Stimulated activated CD8-positive, alpha-beta memory T cell treated with anti-CD3 and anti-CD28 coated beads, Interleukin-4, amount 100 ng/mL, for 1 hour (primary cell): ENCODE data around the gene TEX22.

Experiments
- DNase-seq, 2 donors: peaks; one replicate each; pipeline ENCODE4 v3.0.0-alpha.2; 2020; ENCODE audit warnings: low read depth in 2 of 2, low spot score in 1 of 2

The TEX22 gene

DNA sequence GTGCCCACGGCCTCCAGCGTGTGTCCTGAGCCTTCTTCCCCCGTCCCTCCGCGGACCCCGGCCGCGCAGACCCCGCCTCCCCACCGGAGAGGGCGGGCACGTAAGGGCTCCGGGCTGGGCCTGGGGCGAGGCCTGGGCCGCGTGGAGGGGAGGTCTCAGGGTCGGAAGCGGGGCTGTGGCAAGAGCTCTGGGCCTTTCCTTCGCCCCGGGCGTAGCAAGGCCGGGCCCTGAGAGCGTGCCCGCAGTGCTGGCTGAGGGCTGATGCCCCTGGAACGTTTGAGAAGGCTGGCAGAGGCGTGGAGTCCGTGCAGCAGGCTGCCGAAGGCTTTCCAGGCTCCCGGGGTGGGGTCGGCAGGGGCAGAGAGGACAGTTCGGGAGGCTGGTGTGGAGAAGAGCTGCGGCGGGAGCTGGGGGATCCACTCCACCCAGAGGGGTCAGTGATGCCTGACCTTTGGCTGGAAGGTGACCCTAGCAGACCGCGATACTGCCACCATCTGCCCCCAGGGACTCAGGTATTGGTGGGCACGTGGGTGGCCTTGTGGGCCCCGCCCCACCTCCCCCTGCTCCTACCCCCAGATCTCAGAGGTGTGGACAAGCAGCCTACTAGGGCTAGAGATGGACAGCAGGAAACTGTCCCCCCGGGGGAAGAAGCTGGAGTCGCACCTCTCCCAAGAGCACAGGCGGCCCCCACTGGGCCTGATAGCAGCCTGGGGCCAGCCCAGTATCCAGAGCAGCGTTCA is 558 bp downstream of the TEX22 start:
- no peak for DNase-seq

DNA sequence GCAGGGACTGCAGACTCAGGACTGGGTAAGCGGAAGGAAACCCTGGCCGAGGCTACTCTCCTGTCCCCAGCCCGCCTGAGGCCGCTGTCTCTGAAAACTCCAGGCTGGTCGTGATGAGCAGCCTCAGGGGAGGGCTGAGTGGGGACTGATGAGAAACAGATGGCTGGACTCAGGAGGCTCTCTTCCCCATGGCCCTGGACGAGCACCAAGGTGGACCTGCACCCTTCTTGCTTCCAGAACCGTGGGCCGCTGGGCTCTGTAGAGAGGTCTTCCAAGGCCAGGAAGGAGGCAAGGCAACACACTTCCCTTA is 1.1 kb downstream of the TEX22 start:
- DNase-seq: no peak

DNA sequence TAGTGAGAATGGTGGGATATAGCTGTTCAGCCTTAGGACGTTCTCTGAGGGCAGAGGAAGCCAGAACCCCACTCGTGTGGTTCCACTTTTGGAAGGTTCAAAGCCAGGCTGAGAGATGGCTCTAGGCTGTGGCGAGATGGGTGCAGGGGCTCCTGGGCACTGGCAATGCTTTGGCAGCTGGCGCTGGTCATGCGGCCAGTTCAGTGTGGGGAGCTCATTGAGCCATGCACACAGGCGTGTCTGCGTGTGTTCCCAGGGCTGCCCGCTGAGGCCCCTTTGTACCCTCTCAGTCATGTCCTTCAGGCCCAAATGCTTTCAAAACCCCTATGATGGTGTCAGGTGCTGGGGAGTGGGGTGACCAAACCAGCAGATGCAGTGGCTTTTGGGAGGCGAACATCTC is 1.7 kb downstream of the TEX22 start:
- DNase-seq: no peak

GRCh38 chr14:105401699-105402098 is 3.4 kb downstream of the TEX22 start:
- DNase-seq: no peak

- DNase-seq: no peak
Measured at GRCh38 chr14:105408592-105408991, 10.3 kb downstream of the TEX22 start.

DNA sequence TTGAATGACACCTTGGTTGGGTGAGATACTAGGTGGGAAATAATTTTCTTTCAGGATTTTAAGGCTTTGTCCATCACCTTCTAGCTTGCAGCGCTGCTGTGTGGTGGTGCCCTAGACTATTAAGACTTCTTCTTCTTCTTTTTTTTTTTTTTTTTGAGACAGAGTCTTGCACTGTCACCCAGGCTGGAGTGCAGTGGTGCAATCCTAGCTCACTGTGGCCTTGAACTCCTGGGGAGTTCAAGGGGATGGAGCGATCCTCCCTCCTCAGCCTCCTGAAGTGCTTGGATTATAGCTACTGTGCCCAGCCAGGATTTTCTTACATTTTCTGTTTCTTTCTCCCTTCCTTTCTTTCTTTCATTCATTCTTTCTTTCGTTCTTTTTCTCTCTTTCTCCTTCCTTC is 11.0 kb downstream of the TEX22 start:
- DNase-seq: no peak

- no peak for DNase-seq
Measured at GRCh38 chr14:105410642-105411016, 12.3 kb downstream of the TEX22 start.

DNA sequence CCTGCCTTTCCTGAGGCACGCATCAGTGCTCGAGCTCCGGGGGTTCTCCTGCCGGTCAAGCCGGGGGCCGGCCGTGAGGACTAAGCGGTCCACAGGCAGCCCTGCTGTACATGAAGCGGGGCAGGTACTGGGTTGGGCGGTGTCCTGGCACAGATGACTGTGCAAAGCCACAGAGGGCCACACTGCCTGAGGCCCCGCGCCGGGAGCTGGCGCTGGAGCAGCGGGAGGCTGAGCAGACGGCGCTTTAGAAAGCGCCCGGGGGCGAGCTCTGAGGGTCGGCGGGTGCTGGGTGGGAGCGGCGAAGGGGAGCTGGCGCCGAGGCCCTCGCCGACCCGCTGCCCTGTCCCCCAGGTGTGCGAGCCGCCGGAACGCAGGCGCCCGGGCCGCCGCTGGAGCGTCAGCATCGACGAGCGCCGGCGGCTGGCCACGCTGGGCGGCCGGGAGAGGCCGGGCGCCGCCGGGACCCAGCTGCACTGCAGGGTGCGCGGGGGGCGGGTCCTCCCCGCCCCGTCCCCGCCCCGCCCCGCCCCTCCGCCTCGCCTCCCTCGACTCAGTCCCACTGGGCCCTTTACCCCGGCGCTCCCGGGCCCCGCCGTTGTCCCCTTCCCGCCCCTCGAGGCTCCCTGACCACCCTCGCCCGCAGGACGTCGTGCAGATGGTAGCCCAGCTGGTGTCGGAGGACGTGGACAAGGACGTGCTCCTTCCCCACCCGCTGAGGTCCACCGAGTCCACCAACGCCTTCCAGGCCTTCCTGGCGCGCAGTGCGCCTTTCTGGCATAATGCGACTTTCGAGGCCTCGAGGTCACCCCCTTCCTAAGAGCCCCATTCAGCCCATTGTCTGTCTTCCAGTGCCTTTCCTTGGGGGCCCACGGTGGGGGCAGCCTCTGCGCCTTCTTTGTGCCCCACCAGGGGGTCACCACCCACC is 12.9 kb downstream of the TEX22 start:
- DNase-seq: no peak

- DNase-seq: no peak
Measured at GRCh38 chr14:105411985-105412770, 13.8 kb downstream of the TEX22 start.

DNA sequence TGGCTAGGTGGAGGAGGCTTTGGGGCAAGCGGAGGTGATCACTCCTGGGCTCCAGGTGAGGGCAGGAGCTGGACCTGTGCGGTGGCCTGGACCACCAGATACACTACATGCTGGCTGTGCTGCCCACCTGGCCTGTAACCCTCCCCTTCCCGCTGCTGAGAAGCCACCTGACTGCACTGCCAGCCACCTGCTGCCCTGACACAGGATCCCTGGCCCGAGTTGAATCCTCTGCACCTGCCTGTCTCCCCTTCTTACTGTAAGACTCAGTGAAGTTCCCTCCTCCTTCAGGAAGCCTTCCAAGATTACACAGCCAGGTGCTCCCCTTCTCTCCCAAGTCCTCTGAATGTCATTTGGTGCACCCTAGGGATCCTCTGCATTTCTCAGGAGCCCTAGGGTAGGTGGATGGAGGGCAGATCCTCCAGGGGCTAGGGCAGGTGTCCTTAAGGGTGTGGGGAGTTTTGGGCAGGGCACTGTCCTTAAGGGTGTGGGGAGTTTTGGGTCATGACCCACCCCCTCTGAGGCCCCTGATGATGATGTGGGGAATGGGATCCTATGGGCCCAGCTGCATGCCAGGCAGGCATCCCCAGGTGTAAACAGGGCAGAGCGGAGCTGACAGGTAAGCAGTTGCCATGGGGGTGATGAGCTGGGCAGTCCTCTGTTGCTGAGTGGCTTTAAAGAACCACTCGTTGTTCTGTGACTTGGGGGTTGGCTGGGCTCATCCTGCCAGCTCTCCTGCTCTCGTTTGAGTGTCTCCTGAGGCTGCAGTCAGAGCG is 14.6 kb downstream of the TEX22 start:
- DNase-seq: no peak

GRCh38 chr14:105413544-105413886 is 15.2 kb downstream of the TEX22 start:
- no peak for DNase-seq

DNA sequence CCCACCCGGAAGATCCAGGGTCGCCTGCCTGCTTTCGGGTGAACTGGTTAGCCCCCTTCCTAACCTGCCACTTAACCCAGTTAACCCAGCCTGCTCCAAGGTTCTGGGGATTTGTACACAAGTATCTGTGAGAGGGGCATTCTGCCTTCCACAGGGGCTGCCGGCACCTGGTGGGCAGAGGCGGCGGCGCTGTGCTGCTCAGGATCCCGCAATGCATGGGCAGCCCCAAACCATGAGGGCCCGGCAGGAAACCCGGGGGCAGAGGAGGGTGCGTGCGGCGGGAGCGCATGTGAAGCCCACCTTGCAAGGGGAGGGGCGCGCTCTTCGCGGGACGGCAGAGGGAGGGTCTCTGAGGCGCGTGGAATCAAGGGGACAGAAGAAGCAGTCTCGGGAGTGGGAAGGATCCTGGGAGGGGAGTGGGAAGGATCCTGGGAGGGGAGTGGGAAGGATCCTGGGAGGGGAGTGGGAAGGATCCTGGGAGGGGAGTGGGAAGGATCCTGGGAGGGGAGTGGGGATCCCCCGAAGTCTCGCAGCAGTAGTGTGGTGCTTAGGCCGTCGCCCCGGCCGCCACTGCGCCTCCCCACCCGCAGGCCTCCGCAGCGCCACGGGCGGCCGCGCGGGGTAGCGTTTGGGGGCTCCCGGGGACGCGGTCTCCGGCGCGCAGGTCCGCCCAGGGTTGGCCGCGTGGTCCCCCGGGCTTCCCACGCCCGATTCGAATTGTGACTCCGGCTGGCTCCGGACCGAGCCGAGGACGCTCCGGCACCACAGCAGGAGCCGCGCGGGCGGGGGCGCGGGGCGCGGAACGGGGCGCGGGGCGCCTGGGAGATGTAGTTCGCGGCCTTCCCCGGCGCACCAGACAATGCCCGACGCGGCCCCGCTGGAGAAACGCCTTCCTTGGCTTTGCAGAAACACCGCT is 16.4 kb downstream of the TEX22 start:
- DNase-seq: peak in 1 of 2 donors; percentile 28

GRCh38 chr14:105415481-105416428 is 17.4 kb downstream of the TEX22 start:
- no peak for DNase-seq

DNA sequence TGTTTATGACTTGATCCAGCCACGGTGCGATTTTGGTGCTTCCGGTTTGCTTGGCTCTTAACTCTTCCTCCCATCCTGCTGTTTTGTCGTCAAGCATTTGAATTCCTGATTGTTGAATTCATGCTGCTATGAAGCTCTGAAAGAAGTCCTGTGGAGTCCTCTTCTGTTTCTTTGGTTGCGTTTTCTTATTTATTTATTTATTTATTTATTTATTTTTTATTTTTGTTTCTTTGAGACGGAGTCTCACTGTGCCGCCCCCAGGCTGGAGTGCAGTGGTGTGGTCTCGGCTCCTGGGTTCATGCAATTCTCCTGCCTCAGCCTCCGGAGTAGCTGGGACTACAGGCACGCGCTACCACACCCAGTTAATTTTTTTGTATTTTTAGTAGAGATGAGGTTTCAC is 18.3 kb downstream of the TEX22 start:
- DNase-seq: no peak

- no peak for DNase-seq
Measured at GRCh38 chr14:105417690-105418121, 19.4 kb downstream of the TEX22 start.

GRCh38 chr14:105418269-105419194 is 20.2 kb downstream of the TEX22 start:
- no peak for DNase-seq

DNA sequence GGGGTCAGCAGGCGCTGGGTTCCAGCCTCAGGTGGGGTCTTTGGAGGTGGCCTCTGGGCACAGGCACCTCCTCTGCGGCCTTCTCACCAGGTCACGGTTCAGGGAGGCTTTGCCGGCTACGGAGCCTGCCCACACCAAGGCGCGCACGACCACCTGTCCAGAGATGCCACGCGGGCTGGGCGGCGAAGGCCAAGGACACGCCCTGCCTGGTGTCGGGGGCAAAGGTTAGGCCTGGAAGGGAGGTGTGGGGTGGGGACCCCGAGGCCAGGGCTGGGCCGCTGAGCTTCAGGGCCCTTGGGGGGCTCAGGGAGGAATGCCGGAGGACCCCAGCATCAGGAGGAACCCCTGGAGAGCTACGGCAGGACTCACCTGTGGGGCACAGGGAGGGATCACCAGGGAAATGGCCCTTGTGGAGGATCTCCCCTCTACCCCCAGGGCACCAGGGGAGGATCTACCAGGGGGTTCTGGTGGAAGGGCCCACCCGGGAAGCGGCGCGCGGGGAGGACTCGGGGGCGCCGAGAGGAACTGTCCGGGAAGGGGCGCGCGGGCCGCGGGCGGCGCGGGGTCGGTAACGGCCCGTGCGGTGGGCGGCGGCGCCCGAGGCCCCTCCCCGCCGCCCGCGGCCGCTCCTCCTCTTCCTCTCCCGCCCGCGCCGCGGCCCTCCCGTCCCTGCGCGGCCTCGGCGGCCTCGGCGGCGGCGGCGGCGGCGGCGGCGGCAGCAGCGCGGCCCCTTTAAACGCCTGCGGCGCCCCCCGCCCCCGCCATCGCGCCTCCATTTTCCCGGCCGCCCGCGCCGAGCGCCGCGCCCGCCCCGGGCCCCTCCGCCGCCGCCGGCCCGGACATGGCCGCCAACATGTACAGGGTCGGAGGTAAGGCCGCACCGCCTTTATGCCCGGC is 21.1 kb downstream of the TEX22 start, which contains the start of gene MTA1:
Gene MTA1, plus strand, starts transcription at position 633 of the 897 bp plus-strand sequence. Its CDS starts 209 bp downstream, at position 842.
- DNase-seq: no peak
